Endothelial cell (in vitro differentiated cells): ENCODE data around the gene INAFM2. TPM values are rescaled to one million over a fixed set of nuclear protein-coding genes. Genes with fewer than 3 reads are reported as not detected.

Experiments
- DNase-seq: peaks from one replicate; pipeline ENCODE4 v3.0.0; 2021; ENCODE audit warnings: low spot score
- H3K27ac Mint-ChIP-seq: one replicate; pipeline ENCODE4 v1.8.0; 2021; ENCODE audit warnings: mixed read lengths, inconsistent platforms; ENCODE audit not compliant: unreplicated experiment
- H3K27me3 Mint-ChIP-seq: one replicate; pipeline ENCODE4 v1.8.0; 2021; ENCODE audit warnings: mild to moderate bottlenecking, moderate library complexity, mixed read lengths, inconsistent platforms; ENCODE audit not compliant: unreplicated experiment
- H3K36me3 Mint-ChIP-seq: one replicate; pipeline ENCODE4 v1.8.0; 2021; ENCODE audit warnings: mild to moderate bottlenecking, low read depth, mixed read lengths, inconsistent platforms; ENCODE audit not compliant: unreplicated experiment
- H3K4me1 Mint-ChIP-seq: one replicate; pipeline ENCODE4 v1.8.0; 2021; ENCODE audit warnings: mild to moderate bottlenecking, mixed read lengths, inconsistent platforms; ENCODE audit not compliant: unreplicated experiment
- H3K4me3 Mint-ChIP-seq: one replicate; pipeline ENCODE4 v1.8.0; 2021; ENCODE audit warnings: mild to moderate bottlenecking, mixed read lengths, inconsistent platforms; ENCODE audit not compliant: unreplicated experiment
- H3K9me3 Mint-ChIP-seq: one replicate; pipeline ENCODE4 v1.8.0; 2021; ENCODE audit warnings: mixed read lengths, inconsistent platforms; ENCODE audit not compliant: unreplicated experiment
- CTCF ChIP-seq: fragments of 200-600 bp; sonication (generic); IDR thresholded peaks from one replicate; pipeline ENCODE4 v1.5.0; 2021; ENCODE audit warnings: antibody characterized with exemption; ENCODE audit not compliant: unreplicated experiment
- total RNA-seq: library from RNA; stranded (reverse); fragmentation: NEBNext Ultra II Directional; extraction: Animal tissue kit (Norgen Biotek cat#: 25700); gene quantifications from one replicate; pipeline ENCODE4 v1.2.1, GENCODE V29; 2021; ENCODE audit not compliant: unreplicated experiment

Gene INAFM2
- total RNA-seq, 1 donor from 2014 or later = 17.7 TPM

- TF ChIP-seq CTCF = no peak
- H3K36me3 Mint-ChIP-seq = no peaks in the 10 kb centered on the region
- no peak overlapping the region for H3K4me3 Mint-ChIP-seq
- no peak for DNase-seq
- H3K9me3 Mint-ChIP-seq = no peaks in the 10 kb centered on the region
- no peak overlapping the region for H3K27ac Mint-ChIP-seq
- peaks cover 39% of the 10 kb centered on the region for H3K4me1 Mint-ChIP-seq
- H3K27me3 Mint-ChIP-seq = peaks cover 17% of the 10 kb centered on the region
These were observed 46.6 kb upstream of the INAFM2 start for GRCh38 chr15:40276927-40277326.

GRCh38 chr15:40277471-40277870 is 46.0 kb upstream of the INAFM2 start:
- Mint-ChIP-seq H3K9me3 (no peaks in the 10 kb centered on the region), H3K4me3 (no peak overlapping the region), H3K27me3 (peaks cover 17% of the 10 kb centered on the region), H3K4me1 (peaks cover 39% of the 10 kb centered on the region), H3K27ac (no peak overlapping the region), H3K36me3 (no peaks in the 10 kb centered on the region)
- no peak for DNase-seq
- TF ChIP-seq CTCF = no peak

GRCh38 chr15:40278026-40278425 is 45.5 kb upstream of the INAFM2 start:
- H3K4me1 Mint-ChIP-seq = peaks cover 39% of the 10 kb centered on the region
- no peak overlapping the region for H3K27ac Mint-ChIP-seq
- no peaks in the 10 kb centered on the region for H3K9me3 Mint-ChIP-seq
- DNase-seq = no peak
- H3K4me3 Mint-ChIP-seq = no peak overlapping the region
- no peaks in the 10 kb centered on the region for H3K36me3 Mint-ChIP-seq
- H3K27me3 Mint-ChIP-seq = peaks cover 17% of the 10 kb centered on the region
- no peak for TF ChIP-seq CTCF

GRCh38 chr15:40279437-40280141 is 43.9 kb upstream of the INAFM2 start:
- no peak overlapping the region for H3K4me3 Mint-ChIP-seq
- DNase-seq = peak; percentile 86
- peaks cover 42% of the 10 kb centered on the region for H3K4me1 Mint-ChIP-seq
- no peaks in the 10 kb centered on the region for H3K9me3 Mint-ChIP-seq
- peak; percentile 96 for TF ChIP-seq CTCF
- H3K36me3 Mint-ChIP-seq = peaks cover 5% of the 10 kb centered on the region
- H3K27me3 Mint-ChIP-seq = peaks cover 29% of the 10 kb centered on the region
- H3K27ac Mint-ChIP-seq = no peak overlapping the region

GRCh38 chr15:40280260-40281056 is 43.0 kb upstream of the INAFM2 start:
- Mint-ChIP-seq H3K9me3 (no peaks in the 10 kb centered on the region), H3K27me3 (peaks cover 30% of the 10 kb centered on the region), H3K4me1 (peaks cover 37% of the 10 kb centered on the region), H3K4me3 (no peak overlapping the region), H3K27ac (no peak overlapping the region), H3K36me3 (peaks cover 5% of the 10 kb centered on the region)
- TF ChIP-seq CTCF = no peak
- DNase-seq = no peak
